Tibial nerve (tissue), 4 donors: ENCODE data around the gene CLDN9. TPM values are rescaled to one million over a fixed set of nuclear protein-coding genes. Genes with fewer than 3 reads are reported as not detected.

Experiments
- DNase-seq, 2 donors: peaks; one replicate each; pipeline ENCODE4 v3.0.0-alpha.2; 2019; ENCODE audit warnings: low spot score in 2 of 2
- H3K27ac ChIP-seq, 4 donors: fragments of 200-600 bp; sonication (generic) in 3 of 4; one replicate each; pipeline ENCODE4 v1.5.1; 2017 to 2019; ENCODE audit warnings: mild to moderate bottlenecking in 1 of 4
- H3K27me3 ChIP-seq, 2 donors: fragments of 200-600 bp; sonication (generic) in 1 of 2; one replicate each; pipeline versions ENCODE4 v1.5.1 to v1.6.0; 2017 to 2019
- H3K36me3 ChIP-seq, 3 donors: fragments of 200-600 bp; sonication (generic); one replicate each; pipeline ENCODE4 v1.5.1; 2018 to 2019
- H3K4me1 ChIP-seq, 4 donors: fragments of 200-600 bp; sonication (generic) in 3 of 4; one replicate each; pipeline ENCODE4 v1.5.1; 2017 to 2019
- H3K4me3 ChIP-seq, 4 donors: fragments of 200-600 bp; sonication (generic) in 3 of 4; one replicate each; pipeline ENCODE4 v1.5.1; 2017 to 2019; ENCODE audit warnings: mild to moderate bottlenecking in 1 of 4, moderate library complexity in 1 of 4
- H3K9me3 ChIP-seq, 4 donors: fragments of 200-600 bp; sonication (generic) in 3 of 4; one replicate each; pipeline ENCODE4 v1.5.1; 2017 to 2019
- EP300 ChIP-seq, 2 donors: sonication (generic); formaldehyde crosslinking; IDR thresholded peaks; one replicate each; pipeline ENCODE4 v1.6.1; 2017; ENCODE audit warnings: antibody characterized with exemption in 2 of 2, mild to moderate bottlenecking in 1 of 2
- POLR2A ChIP-seq, 2 donors: fragments of 450-650 bp; IDR thresholded peaks; one replicate each; pipeline ENCODE4 v1.6.1; 2017; ENCODE audit warnings: antibody characterized with exemption in 2 of 2, mild to moderate bottlenecking in 2 of 2, moderate library complexity in 2 of 2
- WGBS, 2 donors: methylation state at CpG; one replicate each; pipeline ENCODE4 v1.1.5; 2018; 5-methylcytosine and 5-hydroxymethylcytosine counted together
- total RNA-seq, 4 donors: library from RNA; depleted of rRNA; stranded (reverse); fragments of >200 nt; gene quantifications; one replicate each; pipeline ENCODE4 v1.1.0, GENCODE V29; 2016
- TF ChIP-seq, protein P1 (sequence below), 5 experiments: fragments of 200-600 bp in 3 of 5; fragments of 450-650 bp in 2 of 5; sonication (generic) in 3 of 5; IDR thresholded peaks; one replicate each; pipeline ENCODE4 v1.5.1; 2016 to 2019; ENCODE audit warnings: antibody characterized with exemption in 5 of 5, mild to moderate bottlenecking in 3 of 5, moderate library complexity in 2 of 5

Gene CLDN9
- total RNA-seq, 4 donors from 2014 or later: 0.30 TPM; not detected in 3

DNA sequence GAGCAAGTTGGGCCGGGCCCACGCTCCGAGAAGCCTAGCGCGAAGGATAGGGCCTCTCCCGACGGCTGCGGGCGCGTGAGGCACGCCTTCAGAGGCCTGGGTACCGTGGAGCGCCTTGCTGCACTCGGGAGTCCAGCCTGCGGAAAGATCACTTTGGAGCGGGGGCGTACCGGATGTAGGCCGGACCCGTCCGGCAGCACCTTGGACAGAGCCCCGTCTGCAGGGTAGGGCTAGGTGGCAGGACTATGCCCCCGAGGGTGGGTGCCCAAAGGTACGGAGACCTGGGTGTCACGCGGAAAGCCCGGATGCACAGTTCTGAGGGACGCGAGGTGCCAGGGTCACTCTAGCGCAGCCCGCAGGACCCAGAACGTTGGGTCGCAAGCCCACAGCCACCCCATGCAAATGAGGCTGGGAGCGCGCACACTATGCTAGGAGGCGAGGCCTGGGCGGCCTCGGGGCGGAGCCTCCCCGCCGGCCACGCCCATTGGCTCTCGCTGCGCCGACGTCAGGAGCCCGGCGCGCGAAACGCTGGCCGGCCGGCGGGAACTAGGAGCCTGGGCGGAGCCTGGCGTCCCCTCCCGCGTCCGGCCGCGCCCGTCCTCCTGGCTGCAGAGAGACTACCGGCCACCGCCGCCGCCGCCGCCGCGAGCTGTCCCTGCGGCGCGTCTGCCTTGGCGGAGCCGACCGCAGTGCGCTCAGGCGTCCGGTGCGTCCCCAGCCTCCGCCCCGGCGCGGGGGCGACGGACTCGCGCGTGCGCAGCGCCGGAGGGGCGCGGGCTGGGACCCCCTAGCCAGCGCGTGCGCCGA lies 43.8 kb upstream of the CLDN9 start, which contains the start of gene PAQR4:
Gene PAQR4, plus strand, starts transcription at position 611 of the 807 bp plus-strand sequence. CDS start 327 bp downstream, outside the sequence.
- H3K36me3 ChIP-seq: peaks cover 0 to 19% (median 0%) of the 10 kb centered on the region in 3 donors
- no peaks in the 10 kb centered on the region for H3K9me3 ChIP-seq
- H3K4me1 ChIP-seq: peaks cover 0 to 68% (median 30%) of the 10 kb centered on the region in 4 donors
- peak; percentile 53 to 59 for DNase-seq
- TF ChIP-seq, protein P1, sequence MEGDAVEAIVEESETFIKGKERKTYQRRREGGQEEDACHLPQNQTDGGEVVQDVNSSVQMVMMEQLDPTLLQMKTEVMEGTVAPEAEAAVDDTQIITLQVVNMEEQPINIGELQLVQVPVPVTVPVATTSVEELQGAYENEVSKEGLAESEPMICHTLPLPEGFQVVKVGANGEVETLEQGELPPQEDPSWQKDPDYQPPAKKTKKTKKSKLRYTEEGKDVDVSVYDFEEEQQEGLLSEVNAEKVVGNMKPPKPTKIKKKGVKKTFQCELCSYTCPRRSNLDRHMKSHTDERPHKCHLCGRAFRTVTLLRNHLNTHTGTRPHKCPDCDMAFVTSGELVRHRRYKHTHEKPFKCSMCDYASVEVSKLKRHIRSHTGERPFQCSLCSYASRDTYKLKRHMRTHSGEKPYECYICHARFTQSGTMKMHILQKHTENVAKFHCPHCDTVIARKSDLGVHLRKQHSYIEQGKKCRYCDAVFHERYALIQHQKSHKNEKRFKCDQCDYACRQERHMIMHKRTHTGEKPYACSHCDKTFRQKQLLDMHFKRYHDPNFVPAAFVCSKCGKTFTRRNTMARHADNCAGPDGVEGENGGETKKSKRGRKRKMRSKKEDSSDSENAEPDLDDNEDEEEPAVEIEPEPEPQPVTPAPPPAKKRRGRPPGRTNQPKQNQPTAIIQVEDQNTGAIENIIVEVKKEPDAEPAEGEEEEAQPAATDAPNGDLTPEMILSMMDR (IDR thresholded peaks at IDR 0.05): peak in 1 of 5 experiments; percentile 17
- TF ChIP-seq EP300 (IDR thresholded peaks at IDR 0.05): peak in 1 of 2 donors; percentile 40
- peak in 1 of 2 donors; percentile 43 for TF ChIP-seq POLR2A (IDR thresholded peaks at IDR 0.05)
- H3K4me3 ChIP-seq: peak within 1 kb of the TSS; percentile 44 to 84 (median 52)
- H3K27ac ChIP-seq: peak within 1 kb of the TSS in 3 of 4 donors; percentile 66 to 77 (median 71)
- peaks cover 0 to 45% of the 10 kb centered on the region in 2 donors for H3K27me3 ChIP-seq
- 0 to 2% methylated on average over 39 to 40 of the region's 98 CpGs for WGBS, 2 donors

GRCh38 chr16:2969545-2970521 lies 42.9 kb upstream of the CLDN9 start:
- Histone ChIP-seq H3K4me1 (peaks cover 0 to 59% (median 22%) of the 10 kb centered on the region in 4 donors), H3K9me3 (no peaks in the 10 kb centered on the region), H3K4me3 (peak overlapping the region; percentile 44 to 84 (median 52)), H3K27ac (peak overlapping the region in 3 of 4 donors; percentile 66 to 77 (median 71)), H3K27me3 (peaks cover 0 to 36% of the 10 kb centered on the region in 2 donors), H3K36me3 (peaks cover 0 to 28% (median 0%) of the 10 kb centered on the region in 3 donors)
- DNase-seq: peak in 1 of 2 donors; percentile 23
- no peak for TF ChIP-seq POLR2A (IDR thresholded peaks at IDR 0.05)
- TF ChIP-seq, protein P1 (IDR thresholded peaks at IDR 0.05): peak; percentile 30 to 54 (median 48)
- TF ChIP-seq EP300 (IDR thresholded peaks at IDR 0.05): peak in 1 of 2 donors; percentile 13
- WGBS, 2 donors: 1 to 4% methylated on average over 23 to 30 of the region's 83 CpGs

- Histone ChIP-seq H3K4me3 (peak overlapping the region in 2 of 4 donors; percentile 55 to 84), H3K27ac (peak overlapping the region in 3 of 4 donors; percentile 66 to 77 (median 71)), H3K36me3 (peaks cover 0 to 28% (median 0%) of the 10 kb centered on the region in 3 donors), H3K9me3 (no peaks in the 10 kb centered on the region), H3K4me1 (peaks cover 0 to 53% (median 18%) of the 10 kb centered on the region in 4 donors), H3K27me3 (peaks cover 0 to 29% of the 10 kb centered on the region in 2 donors)
- TF ChIP-seq, protein P1 (IDR thresholded peaks at IDR 0.05): no peak
- no peak for TF ChIP-seq EP300 (IDR thresholded peaks at IDR 0.05)
- no peak for TF ChIP-seq POLR2A (IDR thresholded peaks at IDR 0.05)
- DNase-seq: no peak
- 74 to 81% methylated on average over 6 of the region's 6 CpGs for WGBS, 2 donors
Measured at GRCh38 chr16:2970563-2970962, 42.2 kb upstream of the CLDN9 start.

GRCh38 chr16:2971134-2971984 lies 41.4 kb upstream of the CLDN9 start:
- no peak for TF ChIP-seq EP300 (IDR thresholded peaks at IDR 0.05)
- no peak for TF ChIP-seq POLR2A (IDR thresholded peaks at IDR 0.05)
- TF ChIP-seq, protein P1 (IDR thresholded peaks at IDR 0.05): no peak
- Histone ChIP-seq H3K27me3 (peaks cover 0 to 21% of the 10 kb centered on the region in 2 donors), H3K36me3 (peaks cover 0 to 28% (median 0%) of the 10 kb centered on the region in 3 donors), H3K4me3 (no peak overlapping the region), H3K9me3 (no peaks in the 10 kb centered on the region), H3K27ac (no peak overlapping the region), H3K4me1 (peaks cover 0 to 51% (median 18%) of the 10 kb centered on the region in 4 donors)
- whole genome bisulfite sequencing, 2 donors: 84 to 85% methylated on average over 18 to 21 of the region's 35 CpGs
- no peak for DNase-seq
